ENCODE data around the gene GRAMD2B. TPM values are rescaled to one million over a fixed set of nuclear protein-coding genes. Genes with fewer than 3 reads are reported as not detected.

The GRAMD2B gene
- total and polyA plus RNA-seq, 2 of the 8 experiments (the other 6 are each of a cell fraction or from before 2014, with no cell fraction given): 6.4 to 9.4 TPM

DNA sequence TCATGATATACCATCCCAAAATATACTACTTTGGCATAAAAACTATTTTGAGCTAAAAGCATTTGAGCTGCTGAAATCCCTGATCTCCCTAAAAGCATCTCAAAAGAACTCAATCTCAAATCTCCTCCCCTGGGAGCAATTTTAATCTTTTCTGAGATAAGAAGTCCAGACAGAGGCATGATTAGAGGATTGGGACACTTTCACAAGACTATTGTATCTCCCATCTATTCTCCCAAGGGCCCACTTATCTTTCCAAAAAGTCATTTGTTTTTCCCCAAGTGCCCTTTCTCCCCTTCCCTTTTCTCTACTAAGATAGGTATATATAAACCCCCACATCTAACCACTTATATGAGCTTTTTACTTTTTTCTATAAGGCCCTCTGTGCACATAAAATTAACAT lies 92.1 kb downstream of the GRAMD2B start (continued):
- no peak for TF ChIP-seq HDAC6 (IDR thresholded peaks at IDR 0.05; ENCODE audit: low read depth, low read length)

Measured in H1 (cell line).